Neural cell (in vitro differentiated cells): ENCODE measurements around the gene CKM. TPM values are rescaled to one million over a fixed set of nuclear protein-coding genes. Genes with fewer than 3 reads are reported as not detected.

Experiments
- H2AFZ ChIP-seq: fragments of 200-600, 300-800 bp; sonication (generic), shearing (Covaris generic); 2 replicates; pipeline ENCODE4 v1.6.0; 2014; ENCODE audit warnings: low read depth, mild to moderate bottlenecking, antibody characterized with exemption, low read length, moderate library complexity
- H3F3A ChIP-seq: fragments of 200-600 bp; shearing (Covaris generic); 2 replicates; pipeline ENCODE4 v1.6.1; 2016; ENCODE audit warnings: mild to moderate bottlenecking, moderate library complexity, mixed read lengths, antibody characterized with exemption, low read length; ENCODE audit not compliant: insufficient read depth, poor library complexity, severe bottlenecking
- H3K27ac ChIP-seq: fragments of 200-600, 300-800 bp; sonication (generic), shearing (Covaris generic); 2 replicates; pipeline ENCODE4 v1.5.1; 2014; ENCODE audit warnings: mild to moderate bottlenecking, low read length, moderate library complexity
- H3K27me3 ChIP-seq: fragments of 300-800, 200-600 bp; sonication (generic), shearing (Covaris generic); 2 replicates; pipeline ENCODE4 v1.6.0; 2014; ENCODE audit warnings: mild to moderate bottlenecking, low read depth, low read length, moderate library complexity; ENCODE audit not compliant: insufficient read depth
- H3K36me3 ChIP-seq: fragments of 300-800, 200-600 bp; sonication (generic), shearing (Covaris generic); 2 replicates; pipeline ENCODE4 v1.5.1; 2014; ENCODE audit warnings: mild to moderate bottlenecking, antibody characterized with exemption, low read length, moderate library complexity; ENCODE audit not compliant: insufficient read depth
- H3K4me2 ChIP-seq: fragments of 300-800, 200-600 bp; sonication (generic), shearing (Covaris generic); 2 replicates; pipeline ENCODE4 v1.6.0; 2014; ENCODE audit warnings: mild to moderate bottlenecking, low read length
- H3K4me3 ChIP-seq: fragments of 300-800, 200-600 bp; sonication (generic), shearing (Covaris generic); 2 replicates; pipeline ENCODE4 v1.5.1; 2014; ENCODE audit warnings: mild to moderate bottlenecking, low read length, moderate library complexity
- H3K79me2 ChIP-seq: fragments of 200-600 bp; shearing (Covaris generic); replicated peaks from 2 replicates; pipeline ENCODE4 v1.6.0; 2014; ENCODE audit warnings: mild to moderate bottlenecking, low read length, moderate library complexity; ENCODE audit not compliant: insufficient read depth
- H3K9ac ChIP-seq: fragments of 300-800, 200-600 bp; sonication (generic), shearing (Covaris generic); 2 replicates; pipeline ENCODE4 v1.6.1; 2016; ENCODE audit warnings: mild to moderate bottlenecking, low read length, mixed read lengths
- H3K9me2 ChIP-seq: fragments of 200-600 bp; shearing (Covaris generic); 2 replicates; pipeline ENCODE4 v1.6.1; 2016; ENCODE audit warnings: mild to moderate bottlenecking, low read length, mixed read lengths; ENCODE audit not compliant: insufficient read depth
- H3K9me3 ChIP-seq: fragments of 200-600, 300-800 bp; sonication (generic), shearing (Covaris generic); 2 replicates; pipeline ENCODE4 v1.6.1; 2016; ENCODE audit warnings: mild to moderate bottlenecking, mixed run types, low read length, moderate library complexity, mixed read lengths
- H4K20me1 ChIP-seq: fragments of 200-600 bp; shearing (Covaris generic); 2 replicates; pipeline ENCODE4 v1.6.1; 2016; ENCODE audit warnings: mild to moderate bottlenecking, mixed run types; ENCODE audit not compliant: insufficient read depth
- EP300 ChIP-seq: fragments of 450-650 bp; conservative IDR thresholded peaks from 2 replicates; pipeline ENCODE4 v1.6.1; 2014; ENCODE audit warnings: antibody characterized with exemption, mild to moderate bottlenecking, moderate library complexity; ENCODE audit not compliant: poor library complexity, severe bottlenecking
- EZH2 ChIP-seq: fragments of 200-600, 300-800 bp; shearing (Covaris generic), sonication (generic); IDR thresholded peaks from 2 replicates; pipeline ENCODE4 v1.6.1; 2014; ENCODE audit warnings: antibody characterized with exemption, low read length, borderline replicate concordance, mild to moderate bottlenecking; ENCODE audit not compliant: insufficient read depth, poor library complexity, severe bottlenecking
- MXI1 ChIP-seq: fragments of 450-650 bp; conservative IDR thresholded peaks from 2 replicates; pipeline ENCODE4 v1.6.1; 2014; ENCODE audit warnings: antibody characterized with exemption, mild to moderate bottlenecking; ENCODE audit not compliant: poor library complexity, severe bottlenecking
- POLR2AphosphoS5 ChIP-seq: IDR thresholded peaks from 2 replicates; pipeline ENCODE4 v1.6.1; 2012
- RAD21 ChIP-seq: fragments of 450-650 bp; conservative IDR thresholded peaks from 2 replicates; pipeline ENCODE4 v1.6.1; 2014; ENCODE audit warnings: antibody characterized with exemption, mild to moderate bottlenecking, moderate library complexity
- SMC3 ChIP-seq: fragments of 450-650 bp; conservative IDR thresholded peaks from 2 replicates; pipeline ENCODE4 v1.6.1; 2014; ENCODE audit warnings: antibody characterized with exemption, mild to moderate bottlenecking, moderate library complexity; ENCODE audit not compliant: poor library complexity
- TAF1 ChIP-seq: IDR thresholded peaks from 2 replicates; pipeline ENCODE4 v1.6.1; 2012; ENCODE audit warnings: low read depth
- polyA plus RNA-seq: library from polyadenylated mRNA; depleted of rRNA; stranded (reverse); fragments of >200 nt; gene quantifications from 2 replicates; pipeline ENCODE4 v1.2.3, GENCODE V29; 2014
- TF ChIP-seq, protein P1 (sequence below): IDR thresholded peaks from 2 replicates; pipeline ENCODE4 v1.6.1; 2012; ENCODE audit warnings: borderline replicate concordance
- TF ChIP-seq, protein P2 (sequence below): fragments of 450-650 bp; IDR thresholded peaks from 2 replicates; pipeline ENCODE4 v1.5.1; 2014; ENCODE audit warnings: antibody characterized with exemption, mild to moderate bottlenecking, moderate library complexity; ENCODE audit not compliant: poor library complexity, severe bottlenecking

Gene CKM
- polyA plus RNA-seq, 1 donor from 2014 or later: 0.14 TPM

DNA sequence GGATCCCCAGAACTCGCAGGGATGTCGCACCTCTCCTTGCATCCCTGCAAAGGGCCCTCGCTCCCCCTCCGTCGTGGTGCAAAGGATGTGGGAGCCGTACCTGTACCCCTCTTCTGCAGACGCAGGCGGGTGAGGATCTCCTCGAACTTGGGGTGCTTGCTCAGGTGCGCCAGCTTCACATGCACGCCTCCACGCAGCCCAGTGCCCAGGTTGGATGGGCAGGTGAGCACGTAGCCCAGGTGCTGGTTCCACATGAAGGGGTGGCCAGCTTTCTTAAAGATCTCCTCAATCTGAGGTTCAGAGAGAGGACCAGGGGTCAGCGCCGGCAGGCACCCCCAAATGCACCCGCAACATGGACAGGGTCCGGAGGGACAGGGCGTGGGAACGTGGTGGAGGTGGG lies 15.3 kb downstream of the CKM start:
- no peaks in the 10 kb centered on the region for H3K27me3 ChIP-seq
- H3K27ac ChIP-seq: no peak overlapping the region
- no peaks in the 10 kb centered on the region for H3K79me2 ChIP-seq
- H3K4me3 ChIP-seq: no peak overlapping the region
- H2AFZ ChIP-seq: no peak overlapping the region
- no peaks in the 10 kb centered on the region for H4K20me1 ChIP-seq
- no peak overlapping the region for H3K4me2 ChIP-seq
- H3F3A ChIP-seq: no peaks in the 10 kb centered on the region
- no peak overlapping the region for H3K9ac ChIP-seq
- no peaks in the 10 kb centered on the region for H3K36me3 ChIP-seq
- H3K9me2 ChIP-seq: no peaks in the 10 kb centered on the region
- H3K9me3 ChIP-seq: no peaks in the 10 kb centered on the region
- TF ChIP-seq MXI1: no peak
- TF ChIP-seq EZH2: no peak
- TF ChIP-seq POLR2AphosphoS5: no peak
- no peak for TF ChIP-seq SMC3
- TF ChIP-seq, protein P1, sequence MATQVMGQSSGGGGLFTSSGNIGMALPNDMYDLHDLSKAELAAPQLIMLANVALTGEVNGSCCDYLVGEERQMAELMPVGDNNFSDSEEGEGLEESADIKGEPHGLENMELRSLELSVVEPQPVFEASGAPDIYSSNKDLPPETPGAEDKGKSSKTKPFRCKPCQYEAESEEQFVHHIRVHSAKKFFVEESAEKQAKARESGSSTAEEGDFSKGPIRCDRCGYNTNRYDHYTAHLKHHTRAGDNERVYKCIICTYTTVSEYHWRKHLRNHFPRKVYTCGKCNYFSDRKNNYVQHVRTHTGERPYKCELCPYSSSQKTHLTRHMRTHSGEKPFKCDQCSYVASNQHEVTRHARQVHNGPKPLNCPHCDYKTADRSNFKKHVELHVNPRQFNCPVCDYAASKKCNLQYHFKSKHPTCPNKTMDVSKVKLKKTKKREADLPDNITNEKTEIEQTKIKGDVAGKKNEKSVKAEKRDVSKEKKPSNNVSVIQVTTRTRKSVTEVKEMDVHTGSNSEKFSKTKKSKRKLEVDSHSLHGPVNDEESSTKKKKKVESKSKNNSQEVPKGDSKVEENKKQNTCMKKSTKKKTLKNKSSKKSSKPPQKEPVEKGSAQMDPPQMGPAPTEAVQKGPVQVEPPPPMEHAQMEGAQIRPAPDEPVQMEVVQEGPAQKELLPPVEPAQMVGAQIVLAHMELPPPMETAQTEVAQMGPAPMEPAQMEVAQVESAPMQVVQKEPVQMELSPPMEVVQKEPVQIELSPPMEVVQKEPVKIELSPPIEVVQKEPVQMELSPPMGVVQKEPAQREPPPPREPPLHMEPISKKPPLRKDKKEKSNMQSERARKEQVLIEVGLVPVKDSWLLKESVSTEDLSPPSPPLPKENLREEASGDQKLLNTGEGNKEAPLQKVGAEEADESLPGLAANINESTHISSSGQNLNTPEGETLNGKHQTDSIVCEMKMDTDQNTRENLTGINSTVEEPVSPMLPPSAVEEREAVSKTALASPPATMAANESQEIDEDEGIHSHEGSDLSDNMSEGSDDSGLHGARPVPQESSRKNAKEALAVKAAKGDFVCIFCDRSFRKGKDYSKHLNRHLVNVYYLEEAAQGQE: no peak
- TF ChIP-seq, protein P2, sequence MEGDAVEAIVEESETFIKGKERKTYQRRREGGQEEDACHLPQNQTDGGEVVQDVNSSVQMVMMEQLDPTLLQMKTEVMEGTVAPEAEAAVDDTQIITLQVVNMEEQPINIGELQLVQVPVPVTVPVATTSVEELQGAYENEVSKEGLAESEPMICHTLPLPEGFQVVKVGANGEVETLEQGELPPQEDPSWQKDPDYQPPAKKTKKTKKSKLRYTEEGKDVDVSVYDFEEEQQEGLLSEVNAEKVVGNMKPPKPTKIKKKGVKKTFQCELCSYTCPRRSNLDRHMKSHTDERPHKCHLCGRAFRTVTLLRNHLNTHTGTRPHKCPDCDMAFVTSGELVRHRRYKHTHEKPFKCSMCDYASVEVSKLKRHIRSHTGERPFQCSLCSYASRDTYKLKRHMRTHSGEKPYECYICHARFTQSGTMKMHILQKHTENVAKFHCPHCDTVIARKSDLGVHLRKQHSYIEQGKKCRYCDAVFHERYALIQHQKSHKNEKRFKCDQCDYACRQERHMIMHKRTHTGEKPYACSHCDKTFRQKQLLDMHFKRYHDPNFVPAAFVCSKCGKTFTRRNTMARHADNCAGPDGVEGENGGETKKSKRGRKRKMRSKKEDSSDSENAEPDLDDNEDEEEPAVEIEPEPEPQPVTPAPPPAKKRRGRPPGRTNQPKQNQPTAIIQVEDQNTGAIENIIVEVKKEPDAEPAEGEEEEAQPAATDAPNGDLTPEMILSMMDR: no peak
- no peak for TF ChIP-seq TAF1
- TF ChIP-seq RAD21: no peak
- TF ChIP-seq EP300: no peak

DNA sequence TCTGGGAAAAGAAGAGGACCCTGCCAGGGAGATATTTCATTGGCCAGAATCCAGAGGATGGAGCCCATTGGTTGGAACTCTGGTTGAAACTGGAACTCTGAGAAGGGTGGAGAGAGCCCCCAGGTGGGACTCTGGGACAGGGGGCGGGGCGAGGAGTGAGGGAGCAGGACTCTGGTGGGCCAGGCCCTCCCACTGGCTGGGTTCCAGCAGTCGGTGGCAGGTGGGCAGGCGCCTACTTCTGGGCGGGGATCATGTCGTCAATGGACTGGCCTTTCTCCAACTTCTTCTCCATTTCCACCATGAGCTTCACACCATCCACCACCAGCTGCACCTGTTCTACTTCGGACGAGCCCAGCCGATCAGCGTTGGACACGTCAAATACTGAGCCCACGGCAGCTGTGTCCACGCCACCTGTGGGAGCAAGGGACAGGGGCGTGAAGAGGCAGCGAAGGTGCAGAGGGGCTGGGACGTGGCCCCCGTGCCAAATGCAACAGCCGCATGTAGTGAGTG lies 16.1 kb downstream of the CKM start:
- H3K27ac ChIP-seq: no peak overlapping the region
- no peak for TF ChIP-seq MXI1
- TF ChIP-seq, protein P2: no peak
- no peak for TF ChIP-seq SMC3
- no peak for TF ChIP-seq EP300
- TF ChIP-seq, protein P1: no peak
- no peak for TF ChIP-seq POLR2AphosphoS5
- TF ChIP-seq TAF1: no peak
- no peak for TF ChIP-seq EZH2
- no peak for TF ChIP-seq RAD21

More for the DNA sequence above, 16.1 kb downstream of the CKM start:
- Histone ChIP-seq H3F3A (no peaks in the 10 kb centered on the region), H3K36me3 (no peaks in the 10 kb centered on the region), H3K4me3 (no peak overlapping the region), H3K9me2 (no peaks in the 10 kb centered on the region), H3K9ac (no peak overlapping the region), H3K79me2 (no peaks in the 10 kb centered on the region), H3K9me3 (no peaks in the 10 kb centered on the region), H2AFZ (no peak overlapping the region), H4K20me1 (no peaks in the 10 kb centered on the region), H3K27me3 (no peaks in the 10 kb centered on the region), H3K4me2 (no peak overlapping the region)
